Mesothelial cell of epicardium (in vitro differentiated cells): ENCODE data around the gene MED12L. TPM values are rescaled to one million over a fixed set of nuclear protein-coding genes. Genes with fewer than 3 reads are reported as not detected.

Source experiments
- DNase-seq, 2 experiments: peaks; one replicate each; pipeline ENCODE4 v3.0.0; 2021; ENCODE audit warnings: low spot score in 2 of 2; ENCODE audit not compliant: unreplicated experiment in 2 of 2
- H3K27ac Mint-ChIP-seq: 2 replicates; pipeline ENCODE4 v1.8.0; 2021; ENCODE audit warnings: mixed read lengths
- H3K27me3 Mint-ChIP-seq: 2 replicates; pipeline ENCODE4 v1.8.0; 2021; ENCODE audit warnings: low read depth, mixed read lengths
- H3K36me3 Mint-ChIP-seq: 2 replicates; pipeline ENCODE4 v1.8.0; 2021; ENCODE audit warnings: mixed read lengths
- H3K4me1 Mint-ChIP-seq: 2 replicates; pipeline ENCODE4 v1.8.0; 2021; ENCODE audit warnings: mixed read lengths
- H3K4me3 Mint-ChIP-seq: 2 replicates; pipeline ENCODE4 v1.8.0; 2021; ENCODE audit warnings: mild to moderate bottlenecking, moderate library complexity, mixed read lengths
- H3K9me3 Mint-ChIP-seq: 2 replicates; pipeline ENCODE4 v1.8.0; 2021; ENCODE audit warnings: mixed read lengths
- CTCF ChIP-seq: fragments of 200-600 bp; sonication (generic); IDR thresholded peaks from one replicate; pipeline ENCODE4 v1.5.0; 2021; ENCODE audit warnings: antibody characterized with exemption; ENCODE audit not compliant: unreplicated experiment
- total RNA-seq: library from RNA; stranded (reverse); gene quantifications from 3 replicates; pipeline ENCODE4 v1.2.1, GENCODE V29; 2021

Gene MED12L
- total RNA-seq, 1 donor from 2014 or later: 13.8 TPM

DNA sequence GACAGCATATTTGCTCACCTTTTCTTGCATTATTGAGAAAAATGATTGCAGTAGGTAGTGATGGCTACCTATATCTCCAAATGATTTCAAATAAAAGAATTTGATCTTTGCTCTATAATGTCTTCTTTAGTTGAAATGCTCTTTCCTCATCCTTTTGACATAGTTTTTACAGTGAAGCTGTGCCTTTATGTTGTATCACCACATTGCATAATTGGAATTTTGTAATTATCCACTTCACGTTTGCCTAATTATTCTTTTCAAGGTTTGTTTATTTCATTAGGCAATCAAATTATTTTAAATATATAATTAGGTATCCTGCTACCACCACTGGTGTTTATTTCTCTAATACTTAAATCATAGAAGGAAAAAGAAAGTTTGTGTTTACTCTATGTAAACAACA is 265.2 kb downstream of the MED12L start:
- no peak overlapping the region for H3K27ac Mint-ChIP-seq
- no peaks in the 10 kb centered on the region for H3K9me3 Mint-ChIP-seq
- no peak overlapping the region for H3K4me3 Mint-ChIP-seq
- no peak for DNase-seq
- H3K27me3 Mint-ChIP-seq: no peaks in the 10 kb centered on the region
- H3K36me3 Mint-ChIP-seq: no peaks in the 10 kb centered on the region
- TF ChIP-seq CTCF: no peak
- H3K4me1 Mint-ChIP-seq: no peaks in the 10 kb centered on the region

- Mint-ChIP-seq H3K27ac (no peak overlapping the region), H3K36me3 (no peaks in the 10 kb centered on the region), H3K9me3 (no peaks in the 10 kb centered on the region), H3K4me1 (no peaks in the 10 kb centered on the region), H3K27me3 (no peaks in the 10 kb centered on the region), H3K4me3 (no peak overlapping the region)
- TF ChIP-seq CTCF: no peak
- DNase-seq: no peak
These were observed 265.8 kb downstream of the MED12L start for GRCh38 chr3:151351219-151351618.

DNA sequence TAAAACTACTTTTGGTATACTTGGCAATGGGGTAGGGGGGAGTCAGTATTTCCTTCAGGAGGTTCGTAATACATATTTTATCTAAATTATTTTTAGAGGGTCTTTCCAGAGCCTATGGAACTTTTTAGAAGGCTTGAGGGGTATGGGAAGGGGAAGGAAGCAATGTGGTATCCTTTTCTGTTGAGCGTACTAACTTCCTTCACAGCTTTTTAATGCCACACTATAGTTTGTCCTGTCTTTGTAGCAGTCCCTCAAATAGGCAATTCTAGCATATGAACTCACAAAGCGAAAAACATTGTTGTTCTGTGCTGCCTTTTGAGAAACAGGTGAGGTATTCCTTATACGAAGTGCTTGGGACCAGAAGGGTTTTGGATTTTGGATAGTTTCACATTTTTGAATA is 266.2 kb downstream of the MED12L start:
- no peak for TF ChIP-seq CTCF
- Mint-ChIP-seq H3K4me3 (no peak overlapping the region), H3K4me1 (no peaks in the 10 kb centered on the region), H3K36me3 (no peaks in the 10 kb centered on the region), H3K27me3 (no peaks in the 10 kb centered on the region), H3K27ac (no peak overlapping the region), H3K9me3 (no peaks in the 10 kb centered on the region)
- no peak for DNase-seq

DNA sequence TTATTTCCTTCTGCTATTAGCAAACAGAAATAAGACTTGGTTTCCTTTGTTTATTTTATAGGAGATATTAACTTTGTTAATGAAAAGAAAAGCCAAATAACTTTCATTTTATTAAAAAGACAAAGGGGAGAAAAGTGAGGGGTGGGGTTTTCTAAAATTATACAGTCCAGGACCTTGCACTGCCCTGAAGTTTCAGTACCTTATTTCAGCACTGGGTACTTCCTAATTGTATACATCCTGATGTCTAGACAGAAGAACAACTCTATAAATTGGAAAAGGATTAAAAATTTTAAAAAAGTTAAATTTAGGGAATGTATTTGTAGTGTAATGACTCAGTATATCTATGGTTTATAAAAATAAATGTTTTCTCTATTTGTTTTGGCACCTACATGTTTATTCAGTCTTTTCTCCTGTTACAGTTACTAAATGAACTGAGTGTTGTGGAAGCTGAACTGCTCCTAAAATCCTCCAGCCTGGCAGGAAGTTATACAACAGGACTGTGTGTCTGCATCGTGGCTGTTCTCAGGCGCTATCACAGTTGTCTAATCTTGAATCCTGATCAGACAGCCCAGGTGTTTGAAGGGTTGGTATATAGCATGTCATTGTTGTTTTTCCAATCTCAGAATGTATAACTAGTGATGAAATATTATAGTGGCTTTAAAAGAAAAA is 271.5 kb downstream of the MED12L start:
- H3K27me3 Mint-ChIP-seq: no peaks in the 10 kb centered on the region
- no peak for DNase-seq
- H3K36me3 Mint-ChIP-seq: peaks cover 4% of the 10 kb centered on the region
- H3K4me1 Mint-ChIP-seq: no peaks in the 10 kb centered on the region
- no peak for TF ChIP-seq CTCF
- no peak overlapping the region for H3K27ac Mint-ChIP-seq
- no peaks in the 10 kb centered on the region for H3K9me3 Mint-ChIP-seq
- no peak overlapping the region for H3K4me3 Mint-ChIP-seq

GRCh38 chr3:151357463-151357850 is 272.0 kb downstream of the MED12L start:
- H3K9me3 Mint-ChIP-seq: no peaks in the 10 kb centered on the region
- no peak for DNase-seq
- H3K4me3 Mint-ChIP-seq: no peak overlapping the region
- no peak overlapping the region for H3K27ac Mint-ChIP-seq
- peaks cover 4% of the 10 kb centered on the region for H3K4me1 Mint-ChIP-seq
- TF ChIP-seq CTCF: no peak
- H3K36me3 Mint-ChIP-seq: peaks cover 4% of the 10 kb centered on the region
- H3K27me3 Mint-ChIP-seq: no peaks in the 10 kb centered on the region

GRCh38 chr3:151362751-151363174 is 277.3 kb downstream of the MED12L start:
- H3K27ac Mint-ChIP-seq: peak overlapping the region; percentile 31
- H3K4me1 Mint-ChIP-seq: peaks cover 12% of the 10 kb centered on the region
- no peaks in the 10 kb centered on the region for H3K27me3 Mint-ChIP-seq
- no peak for DNase-seq
- no peak for TF ChIP-seq CTCF
- peaks cover 5% of the 10 kb centered on the region for H3K36me3 Mint-ChIP-seq
- no peaks in the 10 kb centered on the region for H3K9me3 Mint-ChIP-seq
- no peak overlapping the region for H3K4me3 Mint-ChIP-seq
